Esophagus squamous epithelium (tissue), 4 donors: ENCODE measurements around the gene ITGB8.

Experiments used
- CTCF ChIP-seq, 6 experiments: fragments of 450-650 bp in 4 of 6; fragments of 200-600 bp in 2 of 6; sonication (generic) in 2 of 6; IDR thresholded peaks; one replicate each; pipeline ENCODE4 v1.5.1; 2016 to 2019; ENCODE audit warnings: antibody characterized with exemption in 6 of 6, mild to moderate bottlenecking in 4 of 6, moderate library complexity in 4 of 6
- POLR2A ChIP-seq, 4 donors: fragments of 450-650 bp; IDR thresholded peaks; one replicate each; pipeline ENCODE4 v1.6.1; 2017; ENCODE audit warnings: antibody characterized with exemption in 4 of 4, mild to moderate bottlenecking in 4 of 4, moderate library complexity in 3 of 4

- TF ChIP-seq CTCF (IDR thresholded peaks at IDR 0.05) (no peak), POLR2A (IDR thresholded peaks at IDR 0.05) (no peak)
Observed at GRCh38 chr7:20320322-20320721, 10.4 kb upstream of the ITGB8 start.
